PFSK-1 (cell line): ENCODE measurements around the gene CCDC88C.

Source experiments
- REST ChIP-seq, 2 experiments: IDR thresholded peaks; 2 replicates each; pipeline versions ENCODE4 v1.6.1 to v1.8.0; 2011 to 2012; ENCODE audit warnings: low read depth in 2 of 2, low read length in 2 of 2, control low read depth in 1 of 2, inconsistent platforms in 1 of 2, mild to moderate bottlenecking in 1 of 2, moderate library complexity in 1 of 2; ENCODE audit not compliant: insufficient read depth in 1 of 2
- SIN3A ChIP-seq: IDR thresholded peaks from 2 replicates; pipeline ENCODE4 v1.6.1; 2012; ENCODE audit warnings: mild to moderate bottlenecking, low read length, moderate library complexity, borderline replicate concordance; ENCODE audit not compliant: insufficient read depth
- TAF1 ChIP-seq: IDR thresholded peaks from 2 replicates; pipeline ENCODE4 v1.6.1; 2012; ENCODE audit warnings: low read length, control low read depth, borderline replicate concordance; ENCODE audit not compliant: insufficient read depth

GRCh38 chr14:91250912-91251311 lies 166.7 kb downstream of the CCDC88C start:
- no peak for TF ChIP-seq TAF1
- no peak for TF ChIP-seq REST (IDR thresholded peaks at IDR 0.05; ENCODE audit: insufficient read depth in 1 of 2, low read depth in 2 of 2, low read length in 2 of 2)
- TF ChIP-seq SIN3A = no peak
